ENCODE data around the gene BRCA1.

BRCA1 gene

DNA sequence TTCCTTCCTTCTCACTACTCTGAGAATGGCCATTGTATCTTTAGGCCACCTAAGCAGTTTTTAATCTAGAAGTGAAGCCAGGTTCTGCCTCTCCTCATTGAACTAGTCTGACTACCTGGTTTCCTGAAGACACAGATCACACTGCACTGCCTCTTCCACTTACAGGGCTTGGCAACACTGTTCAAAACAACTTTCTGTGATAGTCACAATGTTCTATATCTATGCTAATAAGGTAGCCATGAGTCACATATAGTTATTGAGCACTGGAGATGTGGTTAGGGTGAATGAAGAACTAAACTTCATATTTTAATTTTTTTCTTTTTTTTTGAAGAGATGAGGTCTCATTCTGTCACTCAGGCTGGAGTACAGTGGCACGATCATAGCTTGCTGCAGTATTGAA is 73.2 kb downstream of the BRCA1 start:
- no peak overlapping the region for H3K4me3 ChIP-seq (replicated peaks; ENCODE audit: low read depth, low read length)
- no peak for DNase-seq (ENCODE audit: extremely low read depth, low read depth)
- TF ChIP-seq, protein P1, sequence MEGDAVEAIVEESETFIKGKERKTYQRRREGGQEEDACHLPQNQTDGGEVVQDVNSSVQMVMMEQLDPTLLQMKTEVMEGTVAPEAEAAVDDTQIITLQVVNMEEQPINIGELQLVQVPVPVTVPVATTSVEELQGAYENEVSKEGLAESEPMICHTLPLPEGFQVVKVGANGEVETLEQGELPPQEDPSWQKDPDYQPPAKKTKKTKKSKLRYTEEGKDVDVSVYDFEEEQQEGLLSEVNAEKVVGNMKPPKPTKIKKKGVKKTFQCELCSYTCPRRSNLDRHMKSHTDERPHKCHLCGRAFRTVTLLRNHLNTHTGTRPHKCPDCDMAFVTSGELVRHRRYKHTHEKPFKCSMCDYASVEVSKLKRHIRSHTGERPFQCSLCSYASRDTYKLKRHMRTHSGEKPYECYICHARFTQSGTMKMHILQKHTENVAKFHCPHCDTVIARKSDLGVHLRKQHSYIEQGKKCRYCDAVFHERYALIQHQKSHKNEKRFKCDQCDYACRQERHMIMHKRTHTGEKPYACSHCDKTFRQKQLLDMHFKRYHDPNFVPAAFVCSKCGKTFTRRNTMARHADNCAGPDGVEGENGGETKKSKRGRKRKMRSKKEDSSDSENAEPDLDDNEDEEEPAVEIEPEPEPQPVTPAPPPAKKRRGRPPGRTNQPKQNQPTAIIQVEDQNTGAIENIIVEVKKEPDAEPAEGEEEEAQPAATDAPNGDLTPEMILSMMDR (IDR thresholded peaks at IDR 0.05; ENCODE audit: low read depth, low read length, missing control alignments): no peak

DNA sequence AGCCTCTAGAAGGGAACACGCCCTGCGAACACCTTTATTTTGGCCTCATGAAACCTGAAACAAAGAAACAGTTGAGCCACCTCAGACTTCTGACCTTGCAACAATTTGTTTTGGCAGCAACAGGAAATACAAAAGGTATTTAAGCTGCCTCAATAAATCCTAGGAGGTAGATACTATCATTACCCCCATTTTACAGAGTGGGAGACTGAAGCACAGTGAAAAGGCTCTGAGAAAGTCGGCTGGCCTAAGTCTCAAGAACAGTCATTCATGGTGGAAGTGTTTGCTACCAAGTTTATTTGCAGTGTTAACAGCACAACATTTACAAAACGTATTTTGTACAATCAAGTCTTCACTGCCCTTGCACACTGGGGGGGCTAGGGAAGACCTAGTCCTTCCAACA is 81.1 kb downstream of the BRCA1 start:
- H3K4me3 ChIP-seq (replicated peaks; ENCODE audit: low read depth, low read length): no peak overlapping the region
- DNase-seq (ENCODE audit: extremely low read depth, low read depth): no peak
- TF ChIP-seq, protein P1 (IDR thresholded peaks at IDR 0.05; ENCODE audit: low read depth, low read length, missing control alignments): no peak

GRCh38 chr17:43043307-43043706 is 81.9 kb downstream of the BRCA1 start:
- DNase-seq (ENCODE audit: extremely low read depth, low read depth): no peak
- H3K4me3 ChIP-seq (replicated peaks; ENCODE audit: low read depth, low read length): no peak overlapping the region
- TF ChIP-seq, protein P1 (IDR thresholded peaks at IDR 0.05; ENCODE audit: low read depth, low read length, missing control alignments): no peak

- no peak for DNase-seq (ENCODE audit: extremely low read depth, low read depth)
Observed at GRCh38 chr17:43042025-43042628, 83.0 kb downstream of the BRCA1 start.

DNA sequence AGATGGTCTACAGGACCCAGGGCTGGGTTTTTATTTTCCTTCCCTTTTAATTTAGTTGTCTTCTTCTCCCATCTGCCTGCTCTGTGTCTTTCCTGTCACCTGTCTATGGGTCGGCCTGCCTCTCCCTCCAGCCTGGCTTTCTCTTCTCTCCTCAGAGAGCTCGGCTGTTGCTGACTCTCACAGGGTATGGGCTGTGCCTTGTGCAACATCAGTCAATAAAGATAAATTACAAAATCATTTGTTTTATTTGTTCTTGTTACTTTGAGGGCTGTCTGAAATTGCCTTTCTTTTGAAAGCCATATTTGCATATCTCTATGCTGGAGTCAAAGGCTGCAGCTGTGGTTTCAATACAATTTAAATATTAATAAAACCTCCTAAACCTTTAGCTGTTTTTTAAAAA is 84.5 kb downstream of the BRCA1 start:
- TF ChIP-seq, protein P1 (IDR thresholded peaks at IDR 0.05; ENCODE audit: low read depth, low read length, missing control alignments): no peak
- DNase-seq (ENCODE audit: extremely low read depth, low read depth): no peak
- no peak overlapping the region for H3K4me3 ChIP-seq (replicated peaks; ENCODE audit: low read depth, low read length)

More at GRCh38 chr17:43042025-43042628, 83.0 kb downstream of the BRCA1 start:
- TF ChIP-seq, protein P1 (IDR thresholded peaks at IDR 0.05; ENCODE audit: low read depth, low read length, missing control alignments): no peak
- H3K4me3 ChIP-seq (replicated peaks; ENCODE audit: low read depth, low read length): no peak overlapping the region

GRCh38 chr17:43039646-43040045 is 85.5 kb downstream of the BRCA1 start:
- TF ChIP-seq, protein P1 (IDR thresholded peaks at IDR 0.05; ENCODE audit: low read depth, low read length, missing control alignments): no peak
- no peak overlapping the region for H3K4me3 ChIP-seq (replicated peaks; ENCODE audit: low read depth, low read length)
- no peak for DNase-seq (ENCODE audit: extremely low read depth, low read depth)

GRCh38 chr17:43034894-43035293 is 90.3 kb downstream of the BRCA1 start:
- H3K4me3 ChIP-seq (replicated peaks; ENCODE audit: low read depth, low read length): no peak overlapping the region
- no peak for DNase-seq (ENCODE audit: extremely low read depth, low read depth)
- TF ChIP-seq, protein P1 (IDR thresholded peaks at IDR 0.05; ENCODE audit: low read depth, low read length, missing control alignments): no peak
